Mesodermal cell (in vitro differentiated cells): ENCODE data around the gene CPLX3.

Experiments used
- H3K27ac ChIP-seq: 2 replicates; pipeline ENCODE4 v1.7.0; 2013; ENCODE audit warnings: mild to moderate bottlenecking, low read depth, low read length, moderate library complexity; ENCODE audit not compliant: severe bottlenecking
- H3K36me3 ChIP-seq: 2 replicates; pipeline ENCODE4 v1.7.1; 2013; ENCODE audit warnings: mild to moderate bottlenecking, low read length, moderate library complexity; ENCODE audit not compliant: control insufficient read depth, insufficient read depth
- H3K4me1 ChIP-seq: one replicate; pipeline ENCODE4 v1.7.1; 2013; ENCODE audit warnings: mild to moderate bottlenecking, low read length; ENCODE audit not compliant: insufficient read depth, control insufficient read depth, poor library complexity, severe bottlenecking
- H3K4me3 ChIP-seq: 2 replicates; pipeline ENCODE4 v1.7.0; 2013; ENCODE audit warnings: low read length, control low read depth, mild to moderate bottlenecking; ENCODE audit not compliant: insufficient read depth, poor library complexity, severe bottlenecking; ENCODE audit errors: extremely low read depth
- H3K9me3 ChIP-seq: 2 replicates; pipeline ENCODE4 v1.7.1; 2013; ENCODE audit warnings: mild to moderate bottlenecking, low read length, moderate library complexity; ENCODE audit not compliant: control insufficient read depth
- WGBS, 2 experiments: methylation state at CpG; one replicate each; pipeline ENCODE4 v1.1.5; 2013; ENCODE audit warnings: missing lambda C conversion rate in 2 of 2; ENCODE audit not compliant: insufficient coverage in 2 of 2; 5-methylcytosine and 5-hydroxymethylcytosine counted together

The CPLX3 gene

GRCh38 chr15:74864296-74864695, 37.9 kb downstream of the CPLX3 start:
- 94 to 95% methylated on average over 5 to 6 of the region's 6 CpGs for WGBS, 2 experiments

DNA sequence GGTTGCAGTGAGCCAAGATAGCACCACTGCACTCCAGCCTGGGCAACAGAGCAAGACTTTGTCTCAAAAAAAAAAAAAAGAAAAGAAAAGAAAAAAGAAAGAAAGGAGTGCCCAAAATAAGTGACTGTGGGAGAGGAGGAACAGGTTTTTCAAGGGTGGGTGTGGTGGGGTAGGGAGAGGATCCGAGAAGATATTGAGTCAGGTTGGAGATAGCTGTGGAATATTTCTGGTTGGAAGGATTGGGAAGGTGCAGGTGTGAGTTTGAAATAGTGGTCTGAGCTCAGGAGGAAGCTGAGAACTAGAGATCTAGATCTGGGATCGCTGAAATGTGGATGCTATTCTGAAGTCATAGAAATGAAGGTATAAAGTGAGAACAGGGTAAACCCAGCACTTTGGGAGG, 38.9 kb downstream of the CPLX3 start:
- no peak overlapping the region for H3K27ac ChIP-seq
- H3K4me1 ChIP-seq, result peaks cover 13% of the 10 kb centered on the region
- 85 to 94% methylated on average over 2 of the region's 2 CpGs for WGBS, 2 experiments
- no peak overlapping the region for H3K4me3 ChIP-seq
- H3K9me3 ChIP-seq, result peaks cover 10% of the 10 kb centered on the region
- H3K36me3 ChIP-seq, result peaks cover 32% of the 10 kb centered on the region

More at GRCh38 chr15:74864296-74864695, 37.9 kb downstream of the CPLX3 start:
- Histone ChIP-seq H3K9me3 (peaks cover 10% of the 10 kb centered on the region), H3K27ac (no peak overlapping the region), H3K4me1 (peaks cover 6% of the 10 kb centered on the region), H3K36me3 (peaks cover 22% of the 10 kb centered on the region), H3K4me3 (no peak overlapping the region)

GRCh38 chr15:74866090-74866489, 39.7 kb downstream of the CPLX3 start:
- no peak overlapping the region for H3K4me3 ChIP-seq
- 85 to 88% methylated on average over 6 of the region's 6 CpGs for WGBS, 2 experiments
- H3K36me3 ChIP-seq, result peaks cover 32% of the 10 kb centered on the region
- H3K9me3 ChIP-seq, result peaks cover 10% of the 10 kb centered on the region
- H3K4me1 ChIP-seq, result peaks cover 21% of the 10 kb centered on the region
- H3K27ac ChIP-seq, result no peak overlapping the region

- no peak overlapping the region for H3K4me3 ChIP-seq
- H3K36me3 ChIP-seq, result peaks cover 32% of the 10 kb centered on the region
- WGBS, 2 experiments, result no CpG with 5 or more reads among the region's 1 CpG
- H3K27ac ChIP-seq, result no peak overlapping the region
- H3K9me3 ChIP-seq, result peaks cover 10% of the 10 kb centered on the region
- H3K4me1 ChIP-seq, result peaks cover 27% of the 10 kb centered on the region
Measured at GRCh38 chr15:74867466-74868038, 41.1 kb downstream of the CPLX3 start.

- peaks cover 27% of the 10 kb centered on the region for H3K4me1 ChIP-seq
- H3K36me3 ChIP-seq, result peaks cover 32% of the 10 kb centered on the region
- no peak overlapping the region for H3K27ac ChIP-seq
- peaks cover 10% of the 10 kb centered on the region for H3K9me3 ChIP-seq
- 91 to 96% methylated on average over 6 of the region's 6 CpGs for WGBS, 2 experiments
- H3K4me3 ChIP-seq, result no peak overlapping the region
Measured at GRCh38 chr15:74868059-74868458, 41.6 kb downstream of the CPLX3 start.

DNA sequence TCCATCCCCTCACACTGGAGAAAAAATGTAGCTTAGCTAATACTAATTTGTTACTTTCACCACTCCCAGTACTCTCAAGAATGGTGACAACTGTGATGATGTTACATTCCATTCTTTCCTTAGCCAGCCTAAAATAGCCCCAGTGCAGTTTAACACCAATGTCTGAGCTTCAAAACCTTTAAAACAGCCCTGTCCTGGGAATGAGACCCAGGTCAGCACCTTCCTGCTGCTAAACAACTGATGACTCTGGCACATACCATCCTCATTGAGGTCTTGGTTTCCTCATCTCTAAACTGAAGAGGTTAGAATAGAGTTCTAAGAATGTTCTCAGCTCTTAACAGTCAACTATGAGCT, 42.9 kb downstream of the CPLX3 start:
- H3K4me1 ChIP-seq, result peaks cover 32% of the 10 kb centered on the region
- H3K27ac ChIP-seq, result no peak overlapping the region
- peaks cover 32% of the 10 kb centered on the region for H3K36me3 ChIP-seq
- no peak overlapping the region for H3K4me3 ChIP-seq
- H3K9me3 ChIP-seq, result peaks cover 10% of the 10 kb centered on the region

GRCh38 chr15:74869726-74870407, 43.4 kb downstream of the CPLX3 start:
- Histone ChIP-seq H3K36me3 (peaks cover 32% of the 10 kb centered on the region), H3K4me1 (peaks cover 32% of the 10 kb centered on the region), H3K27ac (peak overlapping the region; percentile 26), H3K9me3 (peaks cover 10% of the 10 kb centered on the region), H3K4me3 (no peak overlapping the region)
- 81 to 88% methylated on average over 4 to 6 of the region's 6 CpGs for WGBS, 2 experiments

DNA sequence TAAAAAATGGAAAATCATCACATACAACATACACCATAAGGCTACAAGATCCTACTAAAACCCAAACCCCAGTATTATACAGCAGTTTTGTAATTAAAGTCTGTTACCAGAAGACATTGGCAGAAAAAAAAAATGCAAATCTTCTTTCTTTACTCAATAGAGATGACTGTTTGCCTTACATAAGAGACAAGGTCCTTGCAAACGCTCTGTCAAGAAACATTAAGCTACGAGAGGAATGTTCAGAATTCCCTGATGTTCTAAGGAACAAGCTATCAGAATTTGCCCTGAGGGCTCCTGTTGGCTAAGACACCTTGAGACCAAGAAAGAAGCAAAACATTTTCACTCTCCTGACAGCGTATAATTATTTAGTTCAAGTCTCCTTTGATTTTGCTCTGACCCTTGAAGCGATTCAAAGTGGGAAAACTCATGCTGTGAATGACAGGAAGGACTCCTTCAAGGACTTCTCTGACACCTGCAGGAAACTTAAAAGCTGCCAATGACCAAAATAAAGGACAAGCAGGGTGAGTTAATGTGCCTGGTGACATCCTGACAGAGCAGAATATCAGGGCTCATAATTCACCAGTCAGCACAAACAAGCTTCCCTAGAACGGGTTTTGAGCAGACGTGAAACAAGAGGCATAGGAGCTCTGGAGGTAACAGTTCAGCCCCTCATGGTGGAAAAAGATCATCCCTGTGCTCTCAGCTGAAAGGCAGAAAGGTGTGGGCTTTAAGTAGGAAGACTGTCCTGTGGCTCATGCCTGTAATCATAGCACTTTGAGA, 44.2 kb downstream of the CPLX3 start:
- Histone ChIP-seq H3K4me1 (peaks cover 32% of the 10 kb centered on the region), H3K27ac (peak overlapping the region; percentile 26), H3K9me3 (peaks cover 10% of the 10 kb centered on the region), H3K4me3 (no peak overlapping the region), H3K36me3 (peaks cover 32% of the 10 kb centered on the region)
- WGBS, 2 experiments, result 49 to 68% methylated on average over 5 to 6 of the region's 6 CpGs

GRCh38 chr15:74872702-74873035, 46.2 kb downstream of the CPLX3 start:
- Histone ChIP-seq H3K4me3 (peak overlapping the region; percentile 56), H3K27ac (peak overlapping the region; percentile 96), H3K9me3 (peaks cover 8% of the 10 kb centered on the region), H3K36me3 (peaks cover 25% of the 10 kb centered on the region), H3K4me1 (peaks cover 26% of the 10 kb centered on the region)
- WGBS, 2 experiments, result 0 to 1% methylated on average over 10 of the region's 11 CpGs

DNA sequence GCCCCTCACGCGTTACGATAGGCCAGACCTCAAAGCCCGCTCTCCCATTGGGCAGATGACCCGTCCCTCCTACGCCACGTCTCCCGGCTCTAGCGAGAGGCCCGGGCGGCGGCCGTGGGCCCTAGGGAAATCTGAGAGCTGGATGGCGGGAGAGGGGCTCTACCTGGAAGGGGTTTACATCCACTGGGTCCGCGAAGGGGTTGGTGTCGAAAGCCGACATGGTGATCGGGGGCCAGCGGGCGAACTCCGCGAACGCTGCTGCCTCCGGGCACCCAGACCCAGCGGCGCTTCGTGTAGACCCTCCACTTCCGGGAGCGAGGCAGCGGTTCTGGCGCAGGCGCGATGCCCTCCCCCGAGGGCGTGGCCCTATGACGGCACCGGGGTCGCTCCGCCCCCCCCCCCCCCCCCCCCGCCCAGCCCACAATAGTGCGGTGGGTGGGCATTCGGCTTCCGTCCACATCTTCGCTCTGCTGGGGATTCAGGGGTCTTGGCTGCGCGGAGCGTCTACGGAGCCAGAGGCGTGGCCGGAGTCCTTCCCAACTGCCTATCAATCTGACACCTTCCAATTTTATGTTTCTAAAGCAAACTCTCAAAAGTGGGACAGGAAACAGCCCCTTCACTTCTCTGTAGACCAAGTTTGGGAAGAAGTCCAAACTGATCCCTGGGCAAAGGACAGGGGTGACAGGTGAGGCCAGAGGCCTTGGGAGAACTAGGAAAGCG, 46.8 kb downstream of the CPLX3 start, which contains the start of gene SCAMP2:
Gene SCAMP2 (minus strand): TSS at position 330 of the 720 bp plus-strand sequence. CDS start 110 bp downstream, at position 220.
- 1 to 2% methylated on average over 26 to 28 of the region's 52 CpGs for WGBS, 2 experiments
- peaks cover 4% of the 10 kb centered on the region for H3K9me3 ChIP-seq
- H3K4me1 ChIP-seq, result peaks cover 26% of the 10 kb centered on the region
- peak within 1 kb of the TSS; percentile 96 for H3K27ac ChIP-seq
- H3K36me3 ChIP-seq, result peaks cover 19% of the 10 kb centered on the region
- peak within 1 kb of the TSS; percentile 56 for H3K4me3 ChIP-seq
